A549 (cell line): ENCODE results near the gene SAXO1.

Experiments
- CBX8 ChIP-seq: fragments of 200-600 bp; sonication (generic); IDR thresholded peaks from 2 replicates; pipeline ENCODE4 v1.6.1; 2016
- CTCF ChIP-seq: fragments of >200 bp; sonication (Bioruptor Twin); formaldehyde crosslinking; IDR thresholded peaks from 3 replicates; pipeline ENCODE4 v1.5.1; 2016
- POLR2A ChIP-seq: IDR thresholded peaks from 2 replicates; pipeline ENCODE4 v1.6.1; 2012; ENCODE audit warnings: mild to moderate bottlenecking, low read length

GRCh38 chr9:19032406-19032805, 603 bp downstream of the SAXO1 start:
- TF ChIP-seq CTCF (no peak), CBX8 (no peak), POLR2A (no peak)
